ENCODE measurements around the gene ITIH4.

GRCh38 chr3:52835766-52836470, 5.4 kb upstream of the ITIH4 start:
- TF ChIP-seq POLR2AphosphoS5 (IDR thresholded peaks at IDR 0.05; ENCODE audit: low read depth, low read length) (no peak), REST (IDR thresholded peaks at IDR 0.05; ENCODE audit: low read depth, low read length) (no peak), TCF12 (IDR thresholded peaks at IDR 0.05) (no peak), CTCF (IDR thresholded peaks at IDR 0.05) (no peak), RXRA (IDR thresholded peaks at IDR 0.05; ENCODE audit: borderline replicate concordance, low read depth) (no peak), SIN3A (IDR thresholded peaks at IDR 0.05; ENCODE audit: borderline replicate concordance, low read depth, low read length) (no peak), MAX (IDR thresholded peaks at IDR 0.05; ENCODE audit: low read depth) (no peak), GABPA (IDR thresholded peaks at IDR 0.05; ENCODE audit: low read depth) (no peak), FOSL2 (IDR thresholded peaks at IDR 0.05; ENCODE audit: borderline replicate concordance, low read depth) (no peak), NRF1 (IDR thresholded peaks at IDR 0.05; ENCODE audit: low read depth, low read length) (no peak), JUND (IDR thresholded peaks at IDR 0.05) (no peak), RAD21 (IDR thresholded peaks at IDR 0.05; ENCODE audit: low read length) (no peak)
- TF ChIP-seq, protein P1, sequence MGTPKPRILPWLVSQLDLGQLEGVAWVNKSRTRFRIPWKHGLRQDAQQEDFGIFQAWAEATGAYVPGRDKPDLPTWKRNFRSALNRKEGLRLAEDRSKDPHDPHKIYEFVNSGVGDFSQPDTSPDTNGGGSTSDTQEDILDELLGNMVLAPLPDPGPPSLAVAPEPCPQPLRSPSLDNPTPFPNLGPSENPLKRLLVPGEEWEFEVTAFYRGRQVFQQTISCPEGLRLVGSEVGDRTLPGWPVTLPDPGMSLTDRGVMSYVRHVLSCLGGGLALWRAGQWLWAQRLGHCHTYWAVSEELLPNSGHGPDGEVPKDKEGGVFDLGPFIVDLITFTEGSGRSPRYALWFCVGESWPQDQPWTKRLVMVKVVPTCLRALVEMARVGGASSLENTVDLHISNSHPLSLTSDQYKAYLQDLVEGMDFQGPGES (IDR thresholded peaks at IDR 0.05; ENCODE audit: low read depth, low read length): no peak
- TF ChIP-seq, protein P2, sequence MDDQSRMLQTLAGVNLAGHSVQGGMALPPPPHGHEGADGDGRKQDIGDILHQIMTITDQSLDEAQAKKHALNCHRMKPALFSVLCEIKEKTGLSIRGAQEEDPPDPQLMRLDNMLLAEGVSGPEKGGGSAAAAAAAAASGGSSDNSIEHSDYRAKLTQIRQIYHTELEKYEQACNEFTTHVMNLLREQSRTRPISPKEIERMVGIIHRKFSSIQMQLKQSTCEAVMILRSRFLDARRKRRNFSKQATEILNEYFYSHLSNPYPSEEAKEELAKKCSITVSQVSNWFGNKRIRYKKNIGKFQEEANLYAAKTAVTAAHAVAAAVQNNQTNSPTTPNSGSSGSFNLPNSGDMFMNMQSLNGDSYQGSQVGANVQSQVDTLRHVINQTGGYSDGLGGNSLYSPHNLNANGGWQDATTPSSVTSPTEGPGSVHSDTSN (IDR thresholded peaks at IDR 0.05): no peak

Data from SK-N-SH (cell line).